H1 (cell line): ENCODE measurements around the gene ERC1. TPM values are rescaled to one million over a fixed set of nuclear protein-coding genes. Genes with fewer than 3 reads are reported as not detected.

ENCODE experiments used
- SAP30 ChIP-seq: fragments of 300-600 bp; sonication (generic); IDR thresholded peaks from 2 replicates; pipeline ENCODE4 v1.7.1; 2012; ENCODE audit warnings: low read length, moderate library complexity, mild to moderate bottlenecking, inconsistent platforms; ENCODE audit not compliant: insufficient read depth, insufficient replicate concordance
- SIRT6 ChIP-seq: IDR thresholded peaks from one replicate; pipeline ENCODE4 v1.7.1; 2012; ENCODE audit warnings: low read length, inconsistent platforms
- ZNF274 ChIP-seq: IDR thresholded peaks from 2 replicates; pipeline ENCODE4 v1.7.0; 2012; ENCODE audit warnings: low read length, borderline replicate concordance; ENCODE audit errors: extremely low read depth
- polyA plus RNA-seq, 7 experiments: library from polyadenylated mRNA; depleted of rRNA in 3 of 7; stranded (reverse) in 5 of 7; unstranded in 2 of 7; fragments of >200 nt in 5 of 7; fragments of 200-250 nt in 2 of 7; gene quantifications; 1 replicate in 5 of 7; 2 replicates in 1 of 7; 4 replicates in 1 of 7; pipeline versions ENCODE4 v1.2.1 to v1.2.3, GENCODE V29; 2011 to 2013; ENCODE audit warnings: missing spikeins in 2 of 7, mixed read lengths in 2 of 7
- total RNA-seq: library from RNA; stranded (reverse); fragmentation: NEBNext Ultra II Directional; extraction: Animal tissue kit (Norgen Biotek cat#: 25700); gene quantifications from 2 replicates; pipeline ENCODE4 v1.2.1, GENCODE V29; 2021

ERC1 gene
- total and polyA plus RNA-seq, 2 of the 8 experiments (the other 6 are each of a cell fraction or from before 2014, with no cell fraction given), result 7.8 to 45.7 TPM

DNA sequence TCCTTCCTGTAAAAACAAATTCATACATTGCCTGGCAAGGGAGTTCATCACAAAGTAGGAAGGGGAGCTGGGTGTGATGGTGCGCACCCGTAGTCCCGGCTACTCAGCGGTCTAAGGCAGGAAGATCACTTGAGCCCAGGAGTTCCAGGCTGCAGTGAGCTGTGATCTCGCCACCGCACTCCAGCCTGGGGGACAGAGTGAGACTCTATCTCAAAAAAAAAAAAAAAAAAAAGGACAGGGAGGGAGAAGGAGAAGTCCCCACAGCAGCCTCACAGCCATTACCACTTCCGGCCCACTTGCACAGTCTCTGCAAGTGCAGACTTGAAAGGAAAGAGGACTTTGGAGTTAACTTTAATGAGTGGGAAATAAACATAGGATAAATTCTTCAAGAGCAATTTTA is 482.4 kb downstream of the ERC1 start (continued):
- no peak for TF ChIP-seq ZNF274
- no peak for TF ChIP-seq SIRT6
- TF ChIP-seq SAP30, result no peak
